A549 (cell line): ENCODE data around the gene SLC16A12. TPM values are rescaled to one million over a fixed set of nuclear protein-coding genes. Genes with fewer than 3 reads are reported as not detected.

Experiments
- ATAC-seq, 2 experiments: fragments of 200-7000 bp in 1 of 2; fragments of >200 bp in 1 of 2; cut with Nextera tagmentation in 1 of 2; cut with Tn5 transposase in 1 of 2; 3 replicates each; pipeline versions ENCODE4 v1.8.0 to v1.9.1; 2018 to 2020; ENCODE audit warnings: mild to moderate bottlenecking in 1 of 2, moderate library complexity in 1 of 2
- CTCF ChIA-PET: fragments of 300-600 bp; sonication (Branson Sonifier 250); formaldehyde crosslinking; extraction: SDS; loops from one replicate; lab custom pipeline; 2021; ENCODE audit warnings: antibody characterized with exemption, inconsistent platforms; lab: Yijun Ruan, JAX
- POLR2A ChIA-PET: fragments of 350-600 bp; formaldehyde crosslinking; extraction: SDS; loops from one replicate; lab custom pipeline; 2021; ENCODE audit warnings: antibody characterized with exemption, inconsistent platforms; lab: Yijun Ruan, JAX
- DNase-seq, 2 experiments: peaks; one replicate each; pipeline versions ENCODE4 v3.0.0 to v3.0.0-alpha.2; 2011 to 2016; ENCODE audit warnings: low read depth in 1 of 2, low spot score in 1 of 2
- FAIRE-seq: peaks from 2 replicates; lab custom pipeline; 2011; peaks lifted over from hg19 to GRCh38; lab: Jason Lieb, UNC
- H3K27ac ChIP-seq, 2 experiments: fragments of >200 bp; sonication (Bioruptor Twin); formaldehyde crosslinking; 3 replicates each; pipeline ENCODE4 v1.5.1; 2016 to 2017
- H3K4me1 ChIP-seq: fragments of >200 bp; sonication (Bioruptor Twin); formaldehyde crosslinking; 3 replicates; pipeline ENCODE4 v1.6.1; 2016
- H3K4me2 ChIP-seq: fragments of >200 bp; sonication (Bioruptor Twin); formaldehyde crosslinking; 3 replicates; pipeline ENCODE4 v1.6.1; 2016
- H3K4me3 ChIP-seq: fragments of >200 bp; sonication (Bioruptor Twin); formaldehyde crosslinking; 3 replicates; pipeline ENCODE4 v1.5.1; 2016
- H3K9me3 ChIP-seq: fragments of >200 bp; sonication (Bioruptor Twin); formaldehyde crosslinking; 3 replicates; pipeline ENCODE4 v1.6.1; 2016
- ATOH8 ChIP-seq: fragments of 250-450 bp; sonication (Bioruptor Pico); IDR thresholded peaks from 2 replicates; pipeline ENCODE4 v1.5.0; 2020; ENCODE audit warnings: low read depth, mild to moderate bottlenecking, moderate library complexity
- CBX2 ChIP-seq: fragments of 200-600 bp; sonication (generic); IDR thresholded peaks from 2 replicates; pipeline ENCODE4 v1.6.1; 2016; ENCODE audit warnings: low read depth, mild to moderate bottlenecking, borderline replicate concordance
- CHD2 ChIP-seq: fragments of 150-350 bp; IDR thresholded peaks from 2 replicates; pipeline ENCODE4 v1.6.1; 2014; ENCODE audit warnings: low read length; ENCODE audit not compliant: partially characterized antibody
- CHD4 ChIP-seq: fragments of 200-600 bp; sonication (generic); IDR thresholded peaks from 2 replicates; pipeline ENCODE4 v1.6.1; 2016; ENCODE audit warnings: antibody characterized with exemption, mild to moderate bottlenecking, borderline replicate concordance
- E2F6 ChIP-seq: IDR thresholded peaks from 2 replicates; pipeline ENCODE4 v1.6.1; 2012; ENCODE audit warnings: low read depth, borderline replicate concordance
- FOSL2 ChIP-seq, 2 experiments: fragments of 450-650 bp in 1 of 2; fragments of >200 bp in 1 of 2; sonication (Bioruptor Twin) in 1 of 2; formaldehyde crosslinking; IDR thresholded peaks; 2 replicates each; pipeline versions ENCODE4 v1.5.0 to v1.6.1; 2016 to 2020; ENCODE audit warnings: mild to moderate bottlenecking in 1 of 2, moderate library complexity in 1 of 2
- FOXS1 ChIP-seq: fragments of 250-450 bp; sonication (Bioruptor Pico); IDR thresholded peaks from 2 replicates; pipeline ENCODE4 v1.5.0; 2020; ENCODE audit warnings: mild to moderate bottlenecking, moderate library complexity
- GATA3 ChIP-seq: IDR thresholded peaks from 2 replicates; pipeline ENCODE4 v1.6.1; 2012; ENCODE audit warnings: borderline replicate concordance
- HMGXB4 ChIP-seq: fragments of 250-450 bp; sonication (Bioruptor Pico); IDR thresholded peaks from 2 replicates; pipeline ENCODE4 v1.5.0; 2021; ENCODE audit warnings: mild to moderate bottlenecking, moderate library complexity, borderline replicate concordance
- HOXB13 ChIP-seq: fragments of 250-450 bp; sonication (Bioruptor Pico); IDR thresholded peaks from 2 replicates; pipeline ENCODE4 v1.5.0; 2020; ENCODE audit warnings: low read depth, mild to moderate bottlenecking, moderate library complexity
- JUN ChIP-seq, 2 experiments: fragments of >200 bp; sonication (Bioruptor Twin); formaldehyde crosslinking; IDR thresholded peaks; 2 replicates in 1 of 2; 3 replicates in 1 of 2; pipeline ENCODE4 v1.6.1; 2016 to 2017
- NFE2L2 ChIP-seq: fragments of 150-350 bp; conservative IDR thresholded peaks from 2 replicates; pipeline ENCODE4 v1.6.1; 2014; ENCODE audit warnings: low read length
- NR3C1 ChIP-seq: fragments of >200 bp; sonication (Bioruptor Twin); formaldehyde crosslinking; IDR thresholded peaks from 3 replicates; pipeline ENCODE4 v1.6.1; 2017
- PBX3 ChIP-seq: IDR thresholded peaks from 2 replicates; pipeline ENCODE4 v1.6.1; 2012
- RAD21 ChIP-seq, 2 experiments: fragments of >200 bp in 1 of 2; sonication (Bioruptor Twin) in 1 of 2; formaldehyde crosslinking in 1 of 2; IDR thresholded peaks in 1 of 2; conservative IDR thresholded peaks in 1 of 2; 2 replicates in 1 of 2; 3 replicates in 1 of 2; pipeline ENCODE4 v1.6.1; 2012 to 2018; ENCODE audit warnings: inconsistent platforms in 1 of 2
- RCOR1 ChIP-seq: fragments of 150-350 bp; IDR thresholded peaks from 2 replicates; pipeline ENCODE4 v1.6.1; 2014; ENCODE audit warnings: antibody characterized with exemption, low read length, low read depth
- RFX5 ChIP-seq: fragments of 450-650 bp; IDR thresholded peaks from 2 replicates; pipeline ENCODE4 v1.7.1; 2014; ENCODE audit warnings: antibody characterized with exemption, mild to moderate bottlenecking, moderate library complexity
- SREBF2 ChIP-seq: fragments of 450-650 bp; IDR thresholded peaks from 2 replicates; pipeline ENCODE4 v1.6.1; 2014; ENCODE audit warnings: mild to moderate bottlenecking, moderate library complexity
- TP53 ChIP-seq: fragments of 250-450 bp; sonication (Bioruptor Pico); IDR thresholded peaks from 2 replicates; pipeline ENCODE4 v1.5.0; 2021; ENCODE audit warnings: mild to moderate bottlenecking, moderate library complexity
- USF2 ChIP-seq: fragments of 450-650 bp; IDR thresholded peaks from 2 replicates; pipeline ENCODE4 v1.6.1; 2014; ENCODE audit warnings: antibody characterized with exemption
- ZFP36 ChIP-seq: fragments of 450-650 bp; IDR thresholded peaks from 2 replicates; pipeline ENCODE4 v1.6.1; 2014; ENCODE audit warnings: borderline replicate concordance; ENCODE audit not compliant: partially characterized antibody
- WGBS: methylation state at CpG from one replicate; pipeline ENCODE4 v1.1.6; 2017; ENCODE audit errors: missing lambda C conversion rate; 5-methylcytosine and 5-hydroxymethylcytosine counted together
- polyA plus RNA-seq, 4 experiments: library from polyadenylated mRNA; depleted of rRNA in 3 of 4; stranded (reverse); fragments of >200 nt; fragmentation: RNase III in 1 of 4; extraction: RNeasy Plus Mini Kit Qiagen cat#74134 plus additional on column Dnase treatment in 1 of 4; gene quantifications; 2 replicates in 3 of 4; 3 replicates in 1 of 4; pipeline ENCODE4 v1.2.3, GENCODE V29; 2011 to 2017

SLC16A12 gene
- polyA plus RNA-seq, 2 of the 4 experiments (the other 2 are of a cell fraction), result 0.14 to 0.19 TPM

- TF ChIP-seq CHD4, result no peak
Observed at GRCh38 chr10:89582022-89582421, 46.6 kb upstream of the SLC16A12 start (continued).

GRCh38 chr10:89580243-89580642, 44.8 kb upstream of the SLC16A12 start:
- FAIRE-seq, result no peak
- 96% methylated on average over 4 of the region's 4 CpGs for whole genome bisulfite sequencing
- H3K4me2 ChIP-seq, result no peak overlapping the region
- no peak overlapping the region for H3K27ac ChIP-seq
- CTCF ChIA-PET, result interaction anchor here (0.6 to 2.1 kb wide), 4 partner anchors 17 to 63 kb away, joined by 3 to 4 read pairs (median 4); no protein-coding TSS in a partner anchor
- H3K4me1 ChIP-seq, result peaks cover 1% of the 10 kb centered on the region; the same call in 1 of the 3 replicates
- DNase-seq, result no peak
- POLR2A ChIA-PET, result no interaction called here
- H3K9me3 ChIP-seq, result no peaks in the 10 kb centered on the region
- no peak for TF ChIP-seq NFE2L2
- no peak for TF ChIP-seq RCOR1
- TF ChIP-seq RFX5, result no peak
- no peak for TF ChIP-seq GATA3
- TF ChIP-seq ATOH8 (CRISPR knock-in tag), result no peak
- TF ChIP-seq RAD21 (conservative IDR thresholded peaks at IDR 0.05 in 1 of 2, IDR thresholded peaks at IDR 0.05 in 1 of 2), result no peak
- TF ChIP-seq FOXS1 (CRISPR knock-in tag), result no peak
- TF ChIP-seq E2F6, result no peak
- no peak for TF ChIP-seq PBX3
- no peak for TF ChIP-seq CBX2
- TF ChIP-seq TP53, result no peak
- no peak for TF ChIP-seq CHD2
- TF ChIP-seq SREBF2, result no peak
- TF ChIP-seq HOXB13, result no peak
- no peak for TF ChIP-seq ZFP36
- TF ChIP-seq USF2, result no peak
- no peak for TF ChIP-seq NR3C1
- no peak for TF ChIP-seq FOSL2 (IDR thresholded peaks at IDR 0.05)
- TF ChIP-seq FOSL2 (CRISPR knock-in tag; IDR thresholded peaks at IDR 0.05), result no peak
- TF ChIP-seq JUN (IDR thresholded peaks at IDR 0.05), result no peak
- TF ChIP-seq HMGXB4 (CRISPR knock-in tag), result no peak
- ATAC-seq, result no peak
- no peak overlapping the region for H3K4me3 ChIP-seq
